Mucosa of gallbladder (tissue), 1 donor: ENCODE measurements around the gene TSNAX. TPM values are rescaled to one million over a fixed set of nuclear protein-coding genes. Genes with fewer than 3 reads are reported as not detected.
"Not testable (repeated sequence)": the region's sequence is repeated elsewhere in the genome, so short reads cannot be mapped to it uniquely, and the experiment has no call there.

Experiments used
- DNase-seq: peaks from one replicate; pipeline ENCODE4 v3.0.0-alpha.2; 2020; ENCODE audit warnings: low spot score
- total RNA-seq: library from RNA; stranded (reverse); gene quantifications from one replicate; pipeline ENCODE4 v1.2.1, GENCODE V29; 2021
- donor health status: DM: no; HTN: no; CAD: no.

The TSNAX gene, protein sequence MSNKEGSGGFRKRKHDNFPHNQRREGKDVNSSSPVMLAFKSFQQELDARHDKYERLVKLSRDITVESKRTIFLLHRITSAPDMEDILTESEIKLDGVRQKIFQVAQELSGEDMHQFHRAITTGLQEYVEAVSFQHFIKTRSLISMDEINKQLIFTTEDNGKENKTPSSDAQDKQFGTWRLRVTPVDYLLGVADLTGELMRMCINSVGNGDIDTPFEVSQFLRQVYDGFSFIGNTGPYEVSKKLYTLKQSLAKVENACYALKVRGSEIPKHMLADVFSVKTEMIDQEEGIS
- total RNA-seq: 31.7 TPM

DNA sequence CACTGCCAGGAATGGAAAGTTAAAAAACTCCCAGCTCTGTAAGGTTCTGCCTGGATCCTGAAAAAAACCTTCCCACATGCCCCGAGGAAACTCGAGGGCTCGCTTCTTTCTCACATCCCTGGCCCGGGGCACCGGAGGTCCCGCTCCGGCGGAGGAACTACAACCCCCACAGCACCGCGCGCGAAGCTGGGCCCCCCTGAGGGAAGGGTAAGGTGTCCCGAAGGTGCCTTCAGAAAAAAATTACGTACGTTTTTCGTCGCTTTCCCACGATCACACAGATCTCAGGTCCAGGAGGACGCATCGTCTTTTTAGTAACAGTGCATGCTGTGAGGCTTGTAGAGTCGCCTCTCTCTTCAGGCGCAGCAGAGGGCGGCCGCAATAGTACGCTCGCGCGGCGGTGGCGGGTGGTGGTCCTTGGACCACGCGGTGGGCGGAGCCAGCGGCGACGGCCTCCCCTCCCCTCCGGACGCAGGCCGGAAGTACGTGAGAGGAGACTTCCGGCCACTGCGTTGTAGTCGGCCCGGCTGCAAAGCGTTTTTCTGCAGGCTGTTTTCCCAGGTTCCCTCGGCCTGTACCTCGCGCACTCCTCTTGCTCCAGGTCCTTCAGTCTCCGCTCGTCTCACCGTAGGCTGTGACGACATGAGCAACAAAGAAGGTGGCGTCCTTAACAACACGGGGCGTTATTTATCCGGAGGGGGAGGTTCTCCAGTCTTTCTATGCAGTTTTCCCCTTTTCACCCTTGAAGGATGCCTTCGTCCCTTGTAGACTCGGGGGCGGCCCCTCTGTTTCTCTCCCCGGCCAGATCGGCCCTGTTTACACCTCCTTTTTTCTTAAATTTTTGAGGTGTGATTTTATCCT, at the start of gene TSNAX:
TSNAX (plus strand) TSS at position 498 of the 858 bp plus-strand sequence; CDS start at position 640, 142 bp downstream.
- DNase-seq: peak; percentile 91

DNA sequence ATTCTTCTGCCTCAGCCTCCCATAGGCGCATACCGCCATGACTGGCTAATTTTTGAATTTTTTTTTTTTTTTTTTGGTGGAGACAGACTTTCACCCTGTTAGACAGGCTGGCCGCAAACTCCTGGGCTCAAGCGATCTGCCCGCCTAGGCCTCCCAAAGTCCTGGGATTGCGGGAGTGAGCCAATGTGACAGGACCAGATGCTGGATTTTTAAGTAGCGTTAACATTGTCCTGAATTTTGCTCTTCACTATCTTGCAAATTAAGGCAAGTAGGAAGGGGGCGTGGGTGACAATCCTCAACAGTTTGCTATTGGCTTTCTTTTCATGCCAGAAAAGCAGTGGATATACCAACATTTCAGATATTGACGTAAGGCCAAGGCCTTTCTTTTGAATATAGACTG, 49.7 kb upstream of the TSNAX start:
- no peak for DNase-seq

DNA sequence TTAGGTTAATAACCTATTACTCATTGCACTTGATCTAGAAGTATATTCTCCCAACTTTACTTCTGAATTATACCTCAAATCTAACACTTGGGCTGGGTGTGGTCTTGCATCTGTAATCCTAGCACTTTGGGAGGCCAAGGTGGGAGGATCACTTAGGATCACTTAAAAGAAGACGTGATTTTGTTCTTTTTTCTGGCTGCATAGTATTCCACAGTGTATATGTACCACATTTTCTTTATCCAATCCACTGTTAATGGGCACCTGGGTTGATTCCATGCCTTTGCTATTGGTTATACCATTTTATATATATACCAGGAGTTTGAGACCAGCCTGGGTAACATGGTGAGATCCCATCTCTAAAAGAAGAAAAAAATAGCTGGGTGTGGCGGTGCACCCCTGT, 48.5 kb upstream of the TSNAX start:
- DNase-seq: no peak

DNA sequence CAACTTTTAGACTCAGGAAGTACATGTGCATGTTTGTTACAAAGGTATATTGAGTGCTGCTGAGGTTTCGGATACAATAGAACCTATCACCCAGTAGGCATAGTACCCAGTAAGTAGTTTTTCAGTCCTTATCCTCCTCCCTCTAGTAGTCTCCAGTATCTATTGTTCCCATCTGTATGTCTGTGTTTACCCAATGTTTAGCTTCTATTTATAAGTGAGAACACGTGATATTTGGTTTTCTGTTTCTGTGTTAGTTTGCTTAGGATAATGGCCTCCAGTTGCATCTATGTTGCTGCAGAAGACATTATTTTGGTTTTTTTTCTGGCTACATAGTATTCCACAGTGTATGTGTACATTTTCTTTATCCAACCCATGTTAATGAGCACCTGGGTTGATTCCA, 47.2 kb upstream of the TSNAX start:
- DNase-seq: no peak

DNA sequence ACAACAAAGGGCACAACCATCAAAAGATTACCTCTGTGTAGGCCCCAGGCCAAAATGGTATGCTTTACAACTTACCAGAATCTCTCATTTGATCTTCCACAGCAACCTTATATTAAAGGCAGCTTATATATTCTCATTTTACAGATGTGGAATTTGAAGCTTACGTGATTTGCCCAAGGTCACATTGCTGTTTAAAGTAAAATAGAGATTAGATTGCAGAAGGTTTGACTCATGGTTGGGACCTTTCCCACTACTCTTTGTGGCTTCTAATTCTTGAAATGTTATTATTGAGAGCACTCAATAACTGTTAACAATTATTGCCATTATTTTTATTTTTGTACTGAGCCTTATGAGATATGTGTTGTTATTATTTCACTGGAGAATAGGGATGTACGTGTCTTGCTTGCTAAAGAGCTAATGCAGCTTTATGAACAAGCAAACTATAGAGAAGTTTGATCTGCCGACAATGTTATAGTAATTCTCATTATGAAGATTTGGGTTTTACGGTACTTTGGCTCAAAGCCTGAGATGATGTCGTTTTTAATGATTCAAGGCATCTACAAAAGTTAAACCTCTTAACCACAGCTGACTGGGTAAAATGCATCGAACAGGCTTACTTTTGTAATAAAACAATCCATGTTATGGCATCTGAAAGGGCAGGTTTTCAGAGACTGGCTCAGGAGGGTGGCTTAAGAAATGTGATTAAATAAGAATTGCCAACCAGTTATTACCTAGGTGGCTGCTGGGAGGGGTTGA, 43.3 kb upstream of the TSNAX start:
- no peak for DNase-seq

DNA sequence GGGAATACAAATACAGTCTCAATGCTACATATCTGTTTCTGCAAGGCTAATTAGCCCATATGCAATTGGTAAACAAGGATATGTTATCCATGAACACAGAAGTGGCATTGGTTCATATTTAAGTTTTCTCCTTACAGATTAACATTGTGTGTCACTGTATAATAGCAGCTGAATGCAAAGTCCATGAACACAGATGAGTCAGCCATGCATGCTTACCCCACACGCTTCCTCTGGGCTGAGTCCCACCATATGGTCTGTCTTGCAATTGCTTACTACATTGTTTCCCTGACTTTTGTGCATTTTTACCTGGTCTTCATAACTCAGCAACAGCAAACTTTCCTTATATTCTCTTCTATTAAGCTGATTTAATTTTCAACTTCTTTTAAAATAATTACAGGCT, 41.5 kb upstream of the TSNAX start:
- no peak for DNase-seq

DNA sequence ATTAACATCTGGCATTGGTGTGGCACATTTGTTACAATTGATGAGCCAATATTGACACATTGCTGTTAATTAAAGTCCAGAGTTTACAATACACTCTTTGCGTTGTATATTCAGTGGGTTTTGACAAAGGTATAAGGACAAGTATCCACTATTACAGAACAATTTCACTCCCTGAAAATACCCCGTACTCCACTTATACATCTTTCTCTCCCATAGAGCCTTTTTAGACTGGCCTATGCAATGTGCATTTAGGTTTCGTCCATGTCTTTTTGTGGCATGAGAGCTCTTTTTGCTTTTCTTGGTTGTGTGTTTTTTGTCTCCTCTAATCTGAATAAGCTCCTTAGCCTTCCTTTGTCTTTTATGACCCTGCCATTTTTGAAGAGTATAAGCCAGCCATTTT, 40.6 kb upstream of the TSNAX start:
- no peak for DNase-seq

DNA sequence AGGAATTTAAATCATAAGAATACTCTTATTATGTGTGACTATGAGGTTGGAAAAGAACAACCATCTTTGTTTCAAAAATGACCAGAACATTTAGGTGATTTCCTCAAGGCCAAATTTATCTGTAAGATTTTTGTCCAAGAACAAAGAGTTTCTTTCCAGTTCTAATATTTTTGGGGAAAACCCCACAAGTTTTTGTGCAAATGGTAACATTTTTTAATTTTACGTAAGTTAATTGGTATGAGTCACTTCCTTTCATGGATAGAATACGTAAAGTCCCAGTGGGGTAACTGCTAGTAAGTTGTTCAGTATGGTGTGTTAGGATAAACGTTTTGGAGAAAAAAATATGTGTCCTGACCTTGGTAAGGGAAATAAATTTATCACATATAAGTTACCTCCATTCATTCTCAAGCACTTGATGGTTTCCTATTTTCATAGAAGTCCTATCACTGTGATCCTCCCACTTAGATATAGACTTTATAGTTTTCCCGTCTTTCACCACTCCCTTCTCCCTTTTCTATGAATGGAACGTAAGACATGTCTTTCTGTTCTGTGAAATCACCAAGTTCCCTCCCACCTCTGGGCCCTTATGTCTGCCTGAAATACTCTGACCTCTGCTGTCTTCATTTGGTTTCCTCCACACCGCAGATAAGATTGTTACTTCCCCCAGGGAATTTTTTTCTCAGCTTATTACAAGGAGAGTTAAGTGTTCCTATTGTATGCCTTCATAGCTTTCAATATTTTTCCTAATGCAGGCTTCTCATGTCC, 34.9 kb upstream of the TSNAX start:
- no peak for DNase-seq

DNA sequence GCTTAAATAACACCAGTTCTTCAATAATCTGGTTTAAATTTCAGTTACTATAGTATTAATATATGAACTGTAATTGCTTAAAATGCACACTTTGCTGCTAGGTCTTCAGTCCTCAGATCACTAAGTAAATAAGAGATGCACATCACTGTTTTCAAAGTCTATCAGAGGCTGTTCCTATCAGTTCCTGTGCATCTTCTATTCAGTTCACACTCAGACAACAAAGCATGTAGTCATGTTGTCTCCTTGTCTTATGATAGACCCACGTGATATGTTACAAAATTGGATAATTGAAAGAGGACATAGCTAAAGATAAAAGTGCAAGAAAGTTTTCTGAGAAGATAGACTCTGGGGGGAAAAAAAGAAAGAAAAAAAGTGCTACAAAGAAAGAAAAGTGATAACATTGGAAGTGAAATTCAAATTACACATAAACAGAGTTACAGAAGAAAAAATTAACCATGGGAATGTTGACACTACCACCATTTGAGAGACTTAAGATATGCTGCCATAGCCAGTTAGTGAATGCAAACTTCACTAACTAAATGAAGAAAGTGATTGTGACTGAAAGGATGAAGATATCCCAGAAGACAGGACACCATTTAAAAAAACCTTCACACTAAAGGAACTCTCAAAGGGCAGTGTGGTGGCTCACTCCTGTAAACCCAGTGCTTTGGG, 33.9 kb upstream of the TSNAX start:
- DNase-seq: no peak

DNA sequence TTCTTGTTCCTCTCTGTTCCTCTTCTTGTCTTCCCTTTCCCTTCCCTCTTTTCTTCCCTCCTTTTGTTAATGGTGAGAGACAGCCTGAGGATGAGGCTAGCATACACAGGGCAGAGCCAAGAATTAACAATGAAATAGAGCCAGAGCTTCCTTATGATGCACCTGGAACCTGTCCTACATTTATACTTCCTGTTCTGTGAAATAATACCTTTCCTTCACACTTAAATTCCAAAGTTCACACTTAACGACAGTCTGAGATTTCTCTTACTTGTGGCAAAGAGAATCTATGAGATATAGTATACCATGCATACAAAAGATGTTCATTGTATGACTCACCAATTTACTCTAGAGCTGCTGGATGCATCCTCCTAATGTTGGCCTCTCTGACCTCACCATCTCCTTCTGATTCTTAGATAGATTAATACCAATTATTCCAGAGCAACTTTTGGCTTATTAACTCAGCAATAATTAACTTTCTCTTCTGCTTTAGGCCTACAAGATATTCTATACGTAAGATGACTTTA, 30.8 kb upstream of the TSNAX start:
- no peak for DNase-seq

DNA sequence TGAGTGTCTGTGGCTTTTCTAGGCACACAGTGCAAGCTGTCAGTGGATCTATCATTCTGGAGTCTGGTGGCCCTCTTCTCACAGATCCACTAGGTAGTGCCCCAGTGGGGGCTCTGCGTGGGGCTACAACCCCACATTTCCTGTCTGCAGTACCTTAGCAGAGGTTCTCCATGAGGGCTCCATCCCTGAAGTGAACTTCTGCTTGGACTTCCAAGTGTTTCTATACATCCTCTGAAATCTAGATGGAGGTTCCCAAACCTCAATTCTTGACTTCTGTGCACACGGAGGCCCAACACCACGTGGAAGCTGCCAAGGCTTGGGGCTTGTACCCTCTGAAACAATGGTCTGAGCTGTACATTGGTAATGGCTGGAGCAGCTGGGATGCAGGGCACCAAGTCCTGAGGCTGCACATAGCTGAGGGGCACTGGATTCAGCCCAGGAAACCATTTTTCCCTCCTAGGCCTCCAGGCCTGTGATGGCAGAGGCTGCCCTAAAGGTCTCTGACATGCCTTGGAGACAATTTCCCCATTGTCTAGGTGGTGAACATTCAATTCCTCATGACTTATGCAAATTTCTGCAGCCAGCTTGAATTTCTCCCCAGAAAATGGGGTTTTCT, 29.2 kb upstream of the TSNAX start:
- no peak for DNase-seq

DNA sequence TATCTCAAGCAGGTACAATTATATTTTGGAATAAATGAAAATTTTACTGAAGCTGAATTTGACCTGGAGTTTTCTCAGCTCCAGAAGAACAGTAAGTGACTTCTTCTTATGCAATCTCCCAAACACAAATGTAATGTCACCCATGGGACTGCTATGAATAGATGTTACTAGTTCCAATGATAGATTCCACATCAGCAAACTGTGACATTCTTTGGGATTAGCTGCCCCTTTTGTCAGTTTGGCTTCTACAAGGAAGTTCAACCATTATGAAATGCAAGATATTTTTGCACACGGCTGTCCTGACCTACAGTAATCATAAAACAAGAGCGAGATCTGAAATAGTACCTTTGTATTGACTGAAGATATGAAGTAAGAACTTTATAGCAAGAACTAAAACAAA, 27.8 kb upstream of the TSNAX start:
- no peak for DNase-seq

DNA sequence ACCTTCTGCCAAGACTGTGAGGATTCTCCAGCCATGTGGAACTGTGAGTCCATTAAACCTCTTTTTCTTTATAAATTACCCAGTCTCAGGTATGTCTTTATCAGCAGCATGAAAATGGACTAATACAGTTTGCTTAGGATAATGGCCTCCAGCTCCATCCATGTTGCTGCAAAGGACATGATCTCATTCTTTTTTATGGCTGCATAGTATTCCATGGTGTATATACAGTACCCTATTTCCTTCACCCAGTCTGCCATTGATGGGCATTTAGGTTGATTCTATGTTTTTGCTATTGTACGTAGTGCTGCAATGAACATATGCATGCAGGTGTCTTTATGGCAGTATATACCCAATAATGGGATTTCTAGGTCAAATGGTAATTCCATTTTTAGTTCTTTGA, 25.3 kb upstream of the TSNAX start:
- DNase-seq: not testable (repeated sequence)

DNA sequence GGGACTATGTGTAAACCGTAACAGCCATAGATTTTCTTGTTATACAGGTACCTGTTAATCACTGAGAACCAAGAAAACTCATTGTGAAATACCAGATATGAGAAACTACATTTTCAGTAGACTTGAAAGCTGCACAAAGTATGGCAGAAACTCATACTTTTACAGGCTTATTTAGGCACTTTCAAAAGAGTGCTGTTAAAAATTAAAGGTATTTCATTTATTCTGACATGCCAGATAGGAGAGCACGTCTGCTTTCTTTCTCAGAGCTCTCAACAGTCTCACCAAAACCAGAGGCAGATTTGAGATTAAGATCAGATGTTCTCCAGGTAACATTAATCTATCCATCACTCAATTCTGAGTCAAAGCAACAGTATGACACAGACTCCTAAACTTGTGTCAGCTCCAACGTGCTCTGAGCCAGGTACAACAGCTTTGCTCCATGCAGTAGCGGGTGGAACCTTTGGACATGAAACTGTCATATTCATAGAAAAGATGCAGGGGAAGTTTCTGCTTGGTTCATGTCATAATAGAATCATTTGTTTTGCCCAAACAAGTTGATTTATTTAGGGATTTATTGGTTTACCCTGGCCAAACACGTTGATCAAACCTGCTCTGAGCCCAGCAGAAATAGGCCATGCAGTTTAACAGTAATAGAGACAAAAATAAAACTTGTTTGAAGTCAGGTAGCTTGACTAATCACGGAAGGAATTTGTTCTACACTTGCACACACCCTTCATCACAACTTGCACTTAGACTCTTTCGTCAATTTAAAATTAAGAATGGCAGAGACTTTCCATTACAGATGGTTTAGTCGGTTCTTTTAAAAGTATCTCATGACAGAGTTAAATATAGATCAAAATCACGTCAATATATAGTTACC, 20.8 kb upstream of the TSNAX start:
- DNase-seq: no peak

DNA sequence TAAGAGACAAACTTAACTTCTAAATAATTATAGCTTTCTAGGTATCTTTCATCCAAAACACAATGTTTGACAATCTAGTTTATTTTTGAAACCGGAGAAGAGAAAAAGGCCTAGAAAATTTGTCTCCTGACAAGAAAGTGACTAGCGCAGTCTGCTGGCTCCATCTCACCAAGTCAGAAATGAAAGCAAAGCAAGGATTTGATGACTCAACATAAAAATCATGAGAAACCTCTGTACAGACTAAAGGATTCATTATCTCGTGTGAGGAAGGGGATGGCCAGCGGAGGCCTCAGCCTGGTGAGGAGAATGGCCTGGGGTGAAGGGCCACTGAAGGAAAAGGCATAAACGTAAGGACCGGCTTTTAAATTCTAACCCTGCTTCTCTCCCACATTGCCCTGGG, 20.0 kb upstream of the TSNAX start:
- no peak for DNase-seq

DNA sequence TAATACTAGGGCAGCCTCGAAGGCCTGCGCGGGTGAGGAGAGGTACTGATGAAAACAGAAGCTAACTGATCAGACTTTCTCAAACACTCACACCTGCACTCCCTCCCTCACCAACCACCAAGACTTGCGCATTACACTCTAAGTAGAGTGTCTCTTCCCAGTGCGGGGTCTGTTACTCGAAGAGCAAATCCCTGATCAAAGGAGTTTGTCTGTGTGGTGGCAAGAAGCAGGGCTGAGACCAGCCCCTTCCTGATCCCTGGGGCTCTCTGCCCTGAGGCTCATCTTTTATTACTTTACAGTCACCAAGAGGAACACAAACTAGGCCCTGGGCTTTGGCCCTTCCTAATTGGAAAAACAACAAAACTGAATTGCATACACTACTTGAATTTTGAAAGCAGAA, 19.5 kb upstream of the TSNAX start:
- DNase-seq: no peak

DNA sequence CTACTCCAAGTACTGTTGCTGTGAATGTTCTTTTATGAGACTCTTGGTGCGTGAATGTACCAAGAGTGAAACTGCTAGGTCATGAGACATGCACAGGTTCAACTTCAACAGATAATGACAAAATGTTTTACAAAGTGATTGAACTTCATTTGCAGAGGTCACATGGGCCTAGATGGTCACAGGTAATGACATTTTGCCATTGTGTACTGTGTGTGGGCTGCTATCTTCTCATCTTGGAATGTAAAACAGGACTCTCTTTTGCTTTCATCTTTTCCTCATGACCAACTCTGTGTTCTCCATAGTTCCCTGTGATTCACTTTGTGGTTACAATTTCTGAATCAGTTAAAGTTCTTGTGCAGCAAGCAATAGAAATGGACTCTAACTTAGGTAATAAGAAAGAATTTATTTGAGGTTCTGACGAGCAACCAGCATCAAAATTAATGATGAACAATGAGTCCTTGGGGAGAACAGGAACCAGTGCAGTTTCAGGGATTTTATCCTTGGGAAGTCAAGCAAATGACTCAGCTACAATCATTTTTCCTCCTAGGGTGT, 16.2 kb upstream of the TSNAX start:
- no peak for DNase-seq

DNA sequence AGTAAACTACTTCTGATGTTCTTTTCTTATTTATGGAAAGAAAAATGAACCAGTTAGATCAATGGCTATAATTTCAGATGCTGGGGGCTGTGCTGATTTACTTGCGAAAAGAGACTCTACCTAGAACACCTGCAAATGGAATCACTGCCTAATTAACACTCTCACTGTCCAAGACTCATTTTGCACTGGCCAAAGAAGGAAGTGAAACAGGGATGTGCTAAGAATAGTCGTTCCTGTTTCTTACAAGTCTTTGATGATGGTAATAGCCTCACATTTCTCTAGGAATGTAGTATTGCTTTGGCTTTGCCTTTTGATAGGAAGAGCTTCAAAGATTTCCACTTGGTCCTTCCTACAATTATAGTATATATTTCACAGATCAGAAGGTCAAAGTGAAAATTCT, 12.7 kb upstream of the TSNAX start:
- no peak for DNase-seq

DNA sequence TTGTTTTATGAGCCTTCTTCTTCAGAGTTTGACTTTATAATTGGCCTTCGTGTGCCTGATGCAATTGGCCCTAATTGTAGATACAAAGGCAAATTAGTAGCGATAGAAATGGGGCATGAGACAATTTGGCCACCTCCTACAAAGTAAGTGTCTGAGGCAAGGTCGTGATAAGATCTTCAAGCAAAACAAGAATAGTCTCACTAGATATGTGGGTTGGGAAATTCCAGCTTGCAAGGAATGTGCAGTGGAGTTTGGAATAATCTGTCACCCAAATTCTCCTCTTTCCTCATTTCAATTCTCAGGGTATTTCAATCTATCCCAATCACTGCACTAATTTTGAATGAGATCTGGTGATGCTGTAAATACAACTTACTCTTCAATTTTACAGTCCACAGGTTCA, 11.4 kb upstream of the TSNAX start:
- no peak for DNase-seq
